ENCODE results near the gene ATOSB.

ATOSB gene

DNA sequence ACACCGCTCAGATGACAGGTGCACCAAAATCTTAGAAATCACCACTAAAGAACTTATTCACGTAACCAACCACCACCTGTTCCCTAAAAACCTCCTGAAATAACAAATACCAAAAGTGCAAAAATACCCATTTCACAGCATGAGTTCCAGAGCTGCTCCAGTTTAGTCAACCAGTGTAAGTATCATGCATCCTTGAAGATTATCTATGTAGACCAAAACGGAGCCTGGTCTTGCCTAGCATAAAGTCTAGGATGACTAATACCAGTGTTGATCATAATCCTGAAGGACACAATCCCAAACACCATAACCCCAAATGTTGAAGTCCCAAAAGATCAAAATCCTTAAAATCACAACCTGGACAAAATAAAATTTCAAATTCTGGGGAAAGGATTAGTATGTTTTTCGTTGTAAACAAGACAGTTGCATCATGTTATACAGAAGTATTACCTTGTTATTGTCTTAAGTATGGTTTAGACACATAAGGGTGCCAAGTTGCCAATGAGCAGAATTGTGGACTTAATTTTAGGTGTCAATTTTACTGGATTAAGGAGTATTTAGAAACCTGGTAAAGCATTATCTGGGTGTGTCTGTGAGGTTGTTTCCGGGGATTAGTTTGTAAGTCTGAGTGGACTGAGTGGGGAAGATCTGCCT is 61.4 kb downstream of the ATOSB start:
- DNase-seq: no peak
